PC-9 (cell line): Measurements from ENCODE around the gene PEX5.

ENCODE experiments used
- CTCF ChIP-seq: fragments of 200-600 bp; sonication (generic); conservative IDR thresholded peaks from 2 replicates; pipeline ENCODE4 v1.6.1; 2017; ENCODE audit warnings: mixed run types, antibody characterized with exemption, mild to moderate bottlenecking, moderate library complexity
- EZH2 ChIP-seq: fragments of 200-600 bp; sonication (generic); IDR thresholded peaks from 2 replicates; pipeline ENCODE4 v1.8.0; 2017; ENCODE audit warnings: antibody characterized with exemption, low read depth

GRCh38 chr12:7229741-7230140 lies 40.3 kb downstream of the PEX5 start:
- no peak for TF ChIP-seq CTCF
- TF ChIP-seq EZH2 = no peak
